ENCODE data around the gene MFSD1. TPM values are rescaled to one million over a fixed set of nuclear protein-coding genes. Genes with fewer than 3 reads are reported as not detected.

MFSD1 gene
- total and polyA plus RNA-seq, 2 of the 4 experiments (the other 2 are of a cell fraction) = 50.4 to 64.2 TPM

- Histone ChIP-seq H3K27me3 (ENCODE audit: control insufficient read depth, insufficient read depth, low read length) (no peaks in the 10 kb centered on the region), H3K23ac (ENCODE audit: low read depth, low read length) (no peak overlapping the region), H3K9me1 (ENCODE audit: insufficient read depth, low read length) (no peaks in the 10 kb centered on the region), H3K14ac (replicated peaks; ENCODE audit: low read depth, low read length) (no peak overlapping the region), H3K79me1 (ENCODE audit: low read depth in 1 of 2, low read length in 2 of 2) (no peaks in the 10 kb centered on the region), H2BK15ac (ENCODE audit: low read depth, low read length) (no peak overlapping the region), H3K4me1 (ENCODE audit: control insufficient read depth, insufficient read depth, low read length) (no peaks in the 10 kb centered on the region), H2AK9ac (replicated peaks; ENCODE audit: low read depth, low read length, poor library complexity) (no peak overlapping the region), H3K27ac (ENCODE audit: insufficient read depth, low read length) (no peak overlapping the region), H2BK5ac (ENCODE audit: low read depth, low read length, poor library complexity, severe bottlenecking) (no peak overlapping the region), H3K4me2 (ENCODE audit: low read depth, low read length) (no peak overlapping the region), H3K18ac (ENCODE audit: low read depth, low read length) (no peak overlapping the region), H4K8ac (ENCODE audit: low read depth in 2 of 2, low read length in 2 of 2) (no peak overlapping the region), H3K9ac (ENCODE audit: low read depth, low read length) (no peak overlapping the region), H4K5ac (ENCODE audit: low read depth, low read length) (no peak overlapping the region), H3K4ac (ENCODE audit: low read depth, low read length) (no peak overlapping the region), H3K36me3 (ENCODE audit: control insufficient read depth, insufficient read depth, low read length) (peaks cover 5% of the 10 kb centered on the region; the same call in 1 of the 2 replicates), H3K56ac (ENCODE audit: extremely low read depth, insufficient read depth, low read length) (no peak overlapping the region), H3K9me3 (ENCODE audit: control insufficient read depth, insufficient read depth, low read length) (no peaks in the 10 kb centered on the region), H4K20me1 (ENCODE audit: insufficient read depth, low read length) (no peaks in the 10 kb centered on the region), H2BK20ac (ENCODE audit: low read depth, low read length) (no peak overlapping the region), H2AK5ac (ENCODE audit: low read depth, low read length) (no peak overlapping the region), H4K91ac (ENCODE audit: insufficient read depth, low read depth, low read length) (no peak overlapping the region), H2AFZ (replicated peaks; ENCODE audit: low read length, poor library complexity) (no peak overlapping the region), H3K4me3 (ENCODE audit: insufficient read depth, low read depth, low read length) (no peak overlapping the region), H2BK120ac (ENCODE audit: low read depth, low read length) (no peak overlapping the region)
- POLR2A ChIA-PET (ENCODE audit: unreplicated experiment) = no interaction called here
- intact Hi-C loops (cut with micrococcal nuclease) = no loop called here
- ATAC-seq (ENCODE audit: low read depth) = no peak
- no CpG with 5 or more reads among the region's 2 CpGs for WGBS, 2 experiments (ENCODE audit: extremely low coverage in 2 of 2, insufficient read length in 1 of 2)
- in situ Hi-C loops (cut with MboI; ENCODE audit: low sequenced_read_pairs) = no loop called here
- dilution Hi-C loops (cut with HindIII; ENCODE audit: low sequenced_read_pairs, unreplicated experiment) = no loop called here
- CTCF ChIA-PET = no interaction called here
- TF ChIP-seq MXI1 (IDR thresholded peaks at IDR 0.05; ENCODE audit: borderline replicate concordance, low read depth, low read length) (no peak), RFX5 (IDR thresholded peaks at IDR 0.05; ENCODE audit: low read depth, low read length) (no peak), ELK1 (IDR thresholded peaks at IDR 0.05; ENCODE audit: borderline replicate concordance, low read depth, low read length) (no peak), SMC3 (IDR thresholded peaks at IDR 0.05; ENCODE audit: low read depth, low read length) (no peak), MAFK (IDR thresholded peaks at IDR 0.05; ENCODE audit: low read depth, low read length) (no peak), USF2 (IDR thresholded peaks at IDR 0.05; ENCODE audit: low read depth, low read length) (no peak), MAZ (IDR thresholded peaks at IDR 0.05; ENCODE audit: borderline replicate concordance, low read depth, low read length) (no peak), RAD21 (IDR thresholded peaks at IDR 0.05; ENCODE audit: low read length) (no peak), NFE2L2 (IDR thresholded peaks at IDR 0.05; ENCODE audit: low read depth, low read length) (no peak), RCOR1 (IDR thresholded peaks at IDR 0.05; ENCODE audit: insufficient replicate concordance, low read length) (no peak), CEBPB (IDR thresholded peaks at IDR 0.05; ENCODE audit: low read depth, low read length) (no peak), BHLHE40 (IDR thresholded peaks at IDR 0.05; ENCODE audit: low read depth, low read length) (no peak), POLR2A (IDR thresholded peaks at IDR 0.05; ENCODE audit: low read depth, low read length) (no peak), FOS (IDR thresholded peaks at IDR 0.05; ENCODE audit: low read depth, low read length) (no peak), CHD1 (IDR thresholded peaks at IDR 0.05; ENCODE audit: low read depth, low read length) (no peak)
- TF ChIP-seq, protein P1, sequence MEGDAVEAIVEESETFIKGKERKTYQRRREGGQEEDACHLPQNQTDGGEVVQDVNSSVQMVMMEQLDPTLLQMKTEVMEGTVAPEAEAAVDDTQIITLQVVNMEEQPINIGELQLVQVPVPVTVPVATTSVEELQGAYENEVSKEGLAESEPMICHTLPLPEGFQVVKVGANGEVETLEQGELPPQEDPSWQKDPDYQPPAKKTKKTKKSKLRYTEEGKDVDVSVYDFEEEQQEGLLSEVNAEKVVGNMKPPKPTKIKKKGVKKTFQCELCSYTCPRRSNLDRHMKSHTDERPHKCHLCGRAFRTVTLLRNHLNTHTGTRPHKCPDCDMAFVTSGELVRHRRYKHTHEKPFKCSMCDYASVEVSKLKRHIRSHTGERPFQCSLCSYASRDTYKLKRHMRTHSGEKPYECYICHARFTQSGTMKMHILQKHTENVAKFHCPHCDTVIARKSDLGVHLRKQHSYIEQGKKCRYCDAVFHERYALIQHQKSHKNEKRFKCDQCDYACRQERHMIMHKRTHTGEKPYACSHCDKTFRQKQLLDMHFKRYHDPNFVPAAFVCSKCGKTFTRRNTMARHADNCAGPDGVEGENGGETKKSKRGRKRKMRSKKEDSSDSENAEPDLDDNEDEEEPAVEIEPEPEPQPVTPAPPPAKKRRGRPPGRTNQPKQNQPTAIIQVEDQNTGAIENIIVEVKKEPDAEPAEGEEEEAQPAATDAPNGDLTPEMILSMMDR (conservative IDR thresholded peaks at IDR 0.05; ENCODE audit: low read depth, low read length) = no peak
- DNase-seq = no peak
- BruUV-seq (replicated peaks) = no TSS peak
These were observed 30.0 kb downstream of the MFSD1 start for GRCh38 chr3:158831861-158832260.

Measured in IMR-90 (cell line).